Mucosa of rectum (tissue), 2 donors: Measurements from ENCODE around the gene ZNF761.
"Not testable (repeated sequence)": the region's sequence is repeated elsewhere in the genome, so short reads cannot be mapped to it uniquely, and the experiment has no call there.

ENCODE experiments used
- H3K27ac ChIP-seq, 2 donors: one replicate each; pipeline ENCODE4 v1.7.0; 2013; ENCODE audit warnings: inconsistent platforms in 2 of 2, low read depth in 2 of 2, low read length in 2 of 2
- H3K27me3 ChIP-seq, 2 donors: one replicate each; pipeline ENCODE4 v1.7.0; 2013; ENCODE audit warnings: low read length in 2 of 2; ENCODE audit not compliant: control insufficient read depth in 2 of 2, insufficient read depth in 2 of 2
- H3K36me3 ChIP-seq, 2 donors: one replicate each; pipeline ENCODE4 v1.7.0; 2013; ENCODE audit warnings: low read length in 2 of 2; ENCODE audit not compliant: control insufficient read depth in 2 of 2, insufficient read depth in 2 of 2
- H3K4me1 ChIP-seq, 2 donors: one replicate each; pipeline ENCODE4 v1.7.0; 2013; ENCODE audit warnings: low read length in 2 of 2, mild to moderate bottlenecking in 1 of 2; ENCODE audit not compliant: control insufficient read depth in 2 of 2, insufficient read depth in 2 of 2
- H3K4me3 ChIP-seq, 2 donors: one replicate each; pipeline ENCODE4 v1.7.0; 2013; ENCODE audit warnings: low read length in 2 of 2
- H3K9ac ChIP-seq, 2 donors: one replicate each; pipeline ENCODE4 v1.7.0; 2013; ENCODE audit warnings: low read length in 2 of 2, low read depth in 1 of 2, mild to moderate bottlenecking in 1 of 2
- H3K9me3 ChIP-seq, 2 donors: one replicate each; pipeline ENCODE4 v1.7.0; 2013; ENCODE audit warnings: low read length in 2 of 2; ENCODE audit not compliant: control insufficient read depth in 2 of 2
- donor health status: healthy.
- donor health status: Normal muscosa, but diverticular disease.

ZNF761 gene

DNA sequence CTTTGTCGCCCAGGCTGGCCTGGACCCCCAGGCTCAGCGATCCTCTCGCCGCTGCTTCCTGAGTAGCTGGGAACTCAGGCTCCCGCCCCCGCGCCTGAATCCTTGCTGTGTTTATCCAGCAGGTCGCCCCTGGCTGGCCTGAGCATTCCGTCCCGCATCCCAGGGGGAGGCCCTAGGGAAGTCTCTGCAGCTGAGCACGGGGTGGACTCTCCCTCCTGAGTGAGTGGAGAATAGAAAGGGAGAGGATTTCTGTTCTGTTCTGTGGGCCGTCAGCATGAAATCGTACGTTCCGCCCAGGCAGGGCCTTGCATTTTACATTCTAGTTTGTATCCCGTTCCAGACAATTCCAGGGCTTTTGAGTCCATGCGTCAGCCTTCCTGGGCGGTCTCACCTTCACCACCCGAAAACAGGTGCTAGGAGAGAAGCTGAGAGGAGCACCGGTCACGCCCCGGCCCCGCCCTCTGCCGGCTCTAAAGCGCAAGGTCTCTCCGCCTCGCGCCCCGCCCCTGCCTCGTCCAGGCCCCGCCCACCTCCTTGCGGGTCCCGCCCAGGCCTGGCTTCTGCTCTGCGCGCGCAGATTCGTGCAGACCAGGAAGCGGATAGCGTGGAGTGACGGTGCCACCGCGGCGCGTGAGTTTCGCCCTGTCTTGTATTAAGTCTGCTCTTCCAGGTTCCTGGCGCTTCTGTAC is at the start of gene ZNF761:
TSS of gene ZNF761 (plus strand) at position 586 of the 689 bp plus-strand sequence. CDS start 15,285 bp downstream, outside the sequence.
- Histone ChIP-seq H3K27ac (peak within 1 kb of the TSS; percentile 86 to 92), H3K9ac (peak within 1 kb of the TSS; percentile 87 to 95), H3K4me1 (peaks cover 0 to 9% of the 10 kb centered on the region in 2 donors), H3K27me3 (no peaks in the 10 kb centered on the region), H3K4me3 (peak within 1 kb of the TSS; percentile 90 to 94), H3K9me3 (peaks cover 0 to 5% of the 10 kb centered on the region in 2 donors), H3K36me3 (peaks cover 3 to 17% of the 10 kb centered on the region in 2 donors)

DNA sequence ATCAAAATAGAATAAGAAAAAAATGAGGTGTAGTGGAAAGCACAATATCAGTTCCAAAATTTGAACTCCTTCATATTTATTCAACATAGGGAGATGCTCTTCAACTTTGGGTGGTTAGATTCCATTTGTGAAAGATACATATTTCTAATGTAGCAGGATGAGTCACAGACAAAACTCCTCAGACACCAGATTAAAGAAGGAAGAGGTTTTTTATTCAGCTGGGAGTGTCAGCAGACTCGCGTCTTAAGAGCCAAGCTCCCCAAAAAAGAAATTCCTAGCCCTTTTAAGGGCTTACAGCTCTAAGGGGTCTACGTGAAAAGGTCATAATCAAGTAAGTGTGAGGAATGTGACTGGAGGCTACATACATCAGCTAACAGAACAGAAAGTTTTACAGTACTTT is 43.6 kb upstream of the ZNF761 start:
- H3K27ac ChIP-seq = no peak overlapping the region
- no peaks in the 10 kb centered on the region for H3K4me1 ChIP-seq
- no peak overlapping the region for H3K9ac ChIP-seq
- H3K4me3 ChIP-seq = no peak overlapping the region
- peaks cover 20 to 21% of the 10 kb centered on the region in 2 donors for H3K9me3 ChIP-seq
- peaks cover 0 to 5% of the 10 kb centered on the region in 2 donors for H3K36me3 ChIP-seq
- no peaks in the 10 kb centered on the region for H3K27me3 ChIP-seq

DNA sequence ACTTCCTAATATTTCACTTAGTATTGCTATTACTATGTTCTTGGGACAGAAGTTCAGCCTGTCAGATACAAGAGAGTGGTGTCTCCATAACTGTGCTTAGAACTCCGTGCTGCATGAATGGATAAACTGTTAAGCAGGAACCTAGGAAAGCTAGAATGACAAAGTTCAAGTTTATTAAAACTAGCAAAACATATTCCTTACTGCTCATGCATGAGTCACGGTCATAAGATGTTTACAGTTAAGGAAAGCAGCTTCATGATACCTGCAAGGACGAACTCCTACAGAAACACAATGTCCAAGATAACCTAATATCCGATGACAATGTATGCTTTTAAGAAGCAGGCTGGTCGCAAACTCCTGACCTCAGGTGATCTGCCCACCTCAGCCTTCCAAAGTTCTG is 42.9 kb upstream of the ZNF761 start:
- Histone ChIP-seq H3K4me3 (no peak overlapping the region), H3K4me1 (peaks cover under 1 to 1% of the 10 kb centered on the region in 2 donors), H3K27ac (no peak overlapping the region), H3K9me3 (peaks cover 18 to 20% of the 10 kb centered on the region in 2 donors), H3K36me3 (peaks cover 0 to 5% of the 10 kb centered on the region in 2 donors), H3K27me3 (no peaks in the 10 kb centered on the region), H3K9ac (no peak overlapping the region)

DNA sequence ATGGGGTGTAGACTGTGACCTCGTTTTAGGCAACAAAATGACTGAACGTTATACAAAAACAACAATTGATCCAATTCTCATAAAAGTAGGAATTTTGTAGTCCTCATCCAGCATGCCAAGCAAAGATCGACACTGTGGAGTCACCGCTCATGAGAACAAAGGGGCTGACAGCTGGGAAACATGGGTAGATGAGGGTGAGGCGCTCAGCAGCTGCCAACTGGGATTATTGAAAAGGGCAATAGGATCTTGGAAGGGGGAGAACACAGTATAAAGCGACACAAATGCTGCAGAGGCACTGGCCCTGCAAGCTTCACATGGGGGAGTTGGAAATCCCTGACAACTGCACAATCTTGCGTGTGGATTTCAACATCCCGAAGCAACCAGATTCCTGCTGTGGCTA is 42.2 kb upstream of the ZNF761 start:
- Histone ChIP-seq H3K27me3 (no peaks in the 10 kb centered on the region), H3K4me3 (no peak overlapping the region), H3K27ac (no peak overlapping the region), H3K9me3 (peaks cover 13 to 17% of the 10 kb centered on the region in 2 donors), H3K4me1 (peaks cover 5 to 6% of the 10 kb centered on the region in 2 donors), H3K9ac (no peak overlapping the region), H3K36me3 (peaks cover 0 to 5% of the 10 kb centered on the region in 2 donors)

DNA sequence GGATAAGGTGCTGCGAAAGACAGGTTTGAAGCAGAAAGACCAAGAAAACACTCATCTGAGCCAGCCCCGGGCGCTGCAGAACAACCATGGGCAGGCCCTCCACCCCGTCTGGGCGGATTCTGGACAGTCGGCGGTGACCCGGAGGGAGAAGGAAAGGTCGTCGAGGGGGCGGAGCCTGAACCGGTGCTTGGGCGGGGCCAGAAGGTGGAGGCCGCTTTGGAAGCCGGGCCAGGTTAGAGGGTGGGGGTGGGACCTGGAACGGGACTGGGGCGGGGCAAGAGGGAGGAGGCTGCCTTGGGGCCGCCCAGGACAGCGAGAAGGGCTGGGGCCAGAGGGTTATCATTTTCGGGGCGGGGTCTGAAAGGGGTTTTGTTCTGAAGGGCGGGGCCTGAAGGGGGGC is 41.8 kb upstream of the ZNF761 start:
- no peaks in the 10 kb centered on the region for H3K27me3 ChIP-seq
- peaks cover 7 to 8% of the 10 kb centered on the region in 2 donors for H3K4me1 ChIP-seq
- H3K36me3 ChIP-seq = peaks cover 0 to 5% of the 10 kb centered on the region in 2 donors
- no peak overlapping the region for H3K27ac ChIP-seq
- no peak overlapping the region for H3K4me3 ChIP-seq
- H3K9ac ChIP-seq = no peak overlapping the region
- peaks cover 10 to 17% of the 10 kb centered on the region in 2 donors for H3K9me3 ChIP-seq

DNA sequence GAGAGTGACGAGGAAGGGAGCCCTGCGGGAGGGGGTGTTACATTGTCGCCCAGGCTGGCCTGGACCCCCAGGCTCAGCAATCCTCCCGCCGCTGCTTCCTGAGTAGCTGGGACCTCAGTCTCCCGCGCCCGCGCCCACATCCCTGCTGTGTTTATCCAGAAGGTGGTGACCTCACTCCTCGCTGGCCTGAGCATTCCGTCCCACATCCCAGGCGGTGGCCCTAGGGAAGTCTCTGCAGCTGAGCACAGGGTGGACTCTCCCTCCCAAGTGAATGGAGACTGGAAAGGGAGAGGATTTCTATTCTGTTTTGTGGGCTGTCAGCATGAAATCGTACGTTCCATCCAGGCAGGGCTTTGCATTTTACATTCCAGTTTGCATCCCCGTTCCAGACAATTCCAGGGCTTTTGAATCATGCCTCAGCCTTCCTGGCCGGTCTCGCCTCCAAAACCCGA is 37.2 kb upstream of the ZNF761 start:
- peak overlapping the region; percentile 72 to 83 for H3K27ac ChIP-seq
- H3K4me1 ChIP-seq = peaks cover 7 to 8% of the 10 kb centered on the region in 2 donors
- peaks cover 0 to 6% of the 10 kb centered on the region in 2 donors for H3K36me3 ChIP-seq
- no peaks in the 10 kb centered on the region for H3K27me3 ChIP-seq
- peak overlapping the region; percentile 81 to 91 for H3K9ac ChIP-seq
- H3K4me3 ChIP-seq = peak overlapping the region; percentile 88 to 89
- H3K9me3 ChIP-seq = peaks cover 0 to 2% of the 10 kb centered on the region in 2 donors

DNA sequence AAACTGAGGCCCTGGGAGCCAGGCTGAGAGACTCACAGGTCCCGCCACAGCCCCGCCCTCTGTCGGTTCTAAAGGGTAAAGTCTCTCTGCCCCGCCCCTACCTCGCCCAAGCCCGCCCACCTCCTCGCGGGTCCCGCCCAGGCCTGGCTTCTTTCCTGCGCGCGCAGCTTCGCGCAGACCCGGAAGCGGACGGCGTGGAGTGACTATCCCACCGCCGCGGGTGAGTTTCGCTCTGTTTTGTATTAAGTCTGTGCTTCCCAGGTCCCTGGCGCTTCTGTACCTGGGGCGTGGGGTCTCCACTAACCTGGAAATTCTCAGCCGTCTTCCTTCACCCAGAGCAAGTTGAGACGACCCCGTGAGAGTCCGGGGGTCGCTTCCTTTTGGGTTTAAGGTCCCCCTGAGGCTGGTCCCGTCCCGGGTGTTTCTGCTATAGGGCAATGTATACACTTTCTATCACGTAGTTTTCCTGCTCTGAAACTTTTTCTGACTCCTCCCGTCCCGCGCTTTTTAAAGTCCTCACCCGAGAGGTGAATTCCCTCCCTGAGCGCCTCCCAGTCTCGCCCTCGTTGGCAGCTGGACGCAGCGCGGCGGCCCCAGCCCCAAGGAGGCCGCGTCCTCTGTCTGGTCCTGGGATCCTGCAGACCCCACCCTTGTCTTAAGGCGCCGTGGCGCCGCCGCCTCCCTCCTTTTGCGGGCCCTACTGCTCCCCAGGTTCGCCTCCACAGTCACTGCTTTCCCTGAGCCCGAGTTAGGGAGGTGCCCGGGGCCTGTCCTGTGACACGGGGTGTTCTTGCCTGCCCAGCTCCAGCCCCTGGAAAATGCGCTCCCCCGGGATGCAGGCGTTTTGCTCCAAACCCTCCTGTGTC is 36.6 kb upstream of the ZNF761 start, which contains the start of gene ZNF765:
TSS of gene ZNF765 (plus strand) at position 176 of the 866 bp plus-strand sequence. CDS start 2,867 bp downstream, outside the sequence.
- Histone ChIP-seq H3K27ac (peak within 1 kb of the TSS; percentile 83 to 88), H3K4me3 (peak within 1 kb of the TSS; percentile 88 to 89), H3K27me3 (no peaks in the 10 kb centered on the region), H3K9ac (peak within 1 kb of the TSS; percentile 84 to 91), H3K9me3 (no peaks in the 10 kb centered on the region), H3K4me1 (peaks cover 7 to 8% of the 10 kb centered on the region in 2 donors), H3K36me3 (peaks cover 5 to 13% of the 10 kb centered on the region in 2 donors)

DNA sequence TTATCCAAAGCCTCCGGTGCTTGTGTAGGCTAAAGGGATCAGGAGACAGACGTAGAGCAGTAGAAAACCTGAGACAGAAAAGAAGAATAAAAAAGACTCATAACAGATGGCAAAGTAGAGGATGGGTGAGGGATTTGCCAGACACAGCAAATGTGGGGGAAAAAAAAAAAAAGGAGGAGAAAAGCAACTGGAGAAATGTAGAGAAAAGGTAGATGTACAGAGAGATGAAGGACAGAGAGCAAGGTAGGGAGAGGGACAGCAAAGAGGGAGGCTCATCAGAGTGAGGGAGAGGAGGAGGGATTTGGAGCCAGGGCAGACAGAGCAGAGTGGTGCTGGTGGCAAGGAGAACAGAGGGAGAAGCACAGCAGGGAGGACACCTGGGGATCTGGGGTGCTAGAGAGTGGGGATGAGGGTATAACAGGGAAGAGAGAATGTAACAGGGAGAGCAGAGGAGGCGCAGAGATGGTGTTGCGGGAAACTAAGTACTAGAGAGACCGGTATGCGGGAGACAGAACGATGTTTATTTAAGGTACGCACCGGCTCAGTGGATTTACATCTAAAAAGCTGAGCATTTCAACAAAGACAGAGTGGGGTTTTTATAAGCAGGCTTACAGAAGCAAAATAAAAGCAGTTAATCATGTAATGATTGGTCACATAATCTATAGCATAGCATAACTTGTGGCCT is 35.8 kb upstream of the ZNF761 start:
- H3K9me3 ChIP-seq, H3K27me3 ChIP-seq, H3K4me1 ChIP-seq: not testable (repeated sequence)
- Histone ChIP-seq H3K9ac (peak overlapping the region; percentile 84 to 91), H3K36me3 (peaks cover 12 to 19% of the 10 kb centered on the region in 2 donors), H3K27ac (peak overlapping the region; percentile 83 to 88), H3K4me3 (peak overlapping the region; percentile 88 to 89)

DNA sequence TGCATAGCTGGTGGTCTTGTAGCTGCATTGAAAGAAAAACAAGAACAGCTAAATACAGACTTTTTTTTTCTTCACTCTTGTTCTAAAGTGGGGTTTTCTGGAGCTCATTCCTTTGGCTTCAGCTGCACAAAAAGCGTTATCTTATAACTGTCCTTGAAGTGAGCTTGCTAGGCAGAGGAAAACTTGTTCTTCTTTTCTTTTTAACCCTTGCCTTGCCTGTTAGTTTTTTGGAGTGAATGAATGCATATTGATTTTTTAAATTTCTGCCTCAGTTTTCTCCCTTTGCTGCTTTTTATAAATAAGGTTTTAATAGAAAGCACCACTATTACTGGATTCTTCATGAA is 35.3 kb upstream of the ZNF761 start:
- peaks cover under 1 to 3% of the 10 kb centered on the region in 2 donors for H3K9me3 ChIP-seq
- H3K27me3 ChIP-seq = no peaks in the 10 kb centered on the region
- H3K36me3 ChIP-seq = peaks cover 13 to 21% of the 10 kb centered on the region in 2 donors
- H3K4me3 ChIP-seq = peak overlapping the region in 1 of 2 donors; percentile 88
- peaks cover 7 to 8% of the 10 kb centered on the region in 2 donors for H3K4me1 ChIP-seq
- no peak overlapping the region for H3K9ac ChIP-seq
- no peak overlapping the region for H3K27ac ChIP-seq
